ENCODE data around the gene COL23A1.

Gene COL23A1

GRCh38 chr5:178475422-178475821, 114.8 kb downstream of the COL23A1 start:
- peaks cover 0 to 3% (median 0%) of the 10 kb centered on the region in 5 donors for H3K27me3 ChIP-seq (ENCODE audit: control insufficient read depth in 5 of 5, insufficient read depth in 4 of 5, low read length in 5 of 5)
- H3K9me3 ChIP-seq (ENCODE audit: control insufficient read depth in 5 of 5, low read length in 5 of 5) = peaks cover 0 to 5% (median 0%) of the 10 kb centered on the region in 5 donors
- H3K36me3 ChIP-seq (ENCODE audit: control insufficient read depth in 5 of 5, insufficient read depth in 5 of 5, low read length in 5 of 5) = no peaks in the 10 kb centered on the region
- peaks cover 0 to 14% (median 0%) of the 10 kb centered on the region in 5 donors for H3K4me1 ChIP-seq (ENCODE audit: control insufficient read depth in 5 of 5, insufficient read depth in 5 of 5, low read length in 5 of 5)
- H3K9ac ChIP-seq (ENCODE audit: low read length in 5 of 5) = no peak overlapping the region
- no peak overlapping the region for H3K4me3 ChIP-seq (ENCODE audit: low read depth in 1 of 5, low read length in 5 of 5)
- no peak overlapping the region for H3K27ac ChIP-seq (ENCODE audit: low read depth, low read length)

- Histone ChIP-seq H3K9me3 (ENCODE audit: control insufficient read depth in 5 of 5, low read length in 5 of 5) (peaks cover 0 to 5% (median 0%) of the 10 kb centered on the region in 5 donors), H3K4me3 (ENCODE audit: low read depth in 1 of 5, low read length in 5 of 5) (no peak overlapping the region), H3K27me3 (ENCODE audit: control insufficient read depth in 5 of 5, insufficient read depth in 4 of 5, low read length in 5 of 5) (peaks cover 0 to 5% (median 2%) of the 10 kb centered on the region in 5 donors), H3K27ac (ENCODE audit: low read depth, low read length) (no peak overlapping the region), H3K36me3 (ENCODE audit: control insufficient read depth in 5 of 5, insufficient read depth in 5 of 5, low read length in 5 of 5) (no peaks in the 10 kb centered on the region), H3K9ac (ENCODE audit: low read length in 5 of 5) (no peak overlapping the region), H3K4me1 (ENCODE audit: control insufficient read depth in 5 of 5, insufficient read depth in 5 of 5, low read length in 5 of 5) (peaks cover 0 to 14% (median 0%) of the 10 kb centered on the region in 5 donors)
Observed at GRCh38 chr5:178474562-178475184, 115.5 kb downstream of the COL23A1 start.

- peaks cover 0 to 10% (median 2%) of the 10 kb centered on the region in 5 donors for H3K27me3 ChIP-seq (ENCODE audit: control insufficient read depth in 5 of 5, insufficient read depth in 4 of 5, low read length in 5 of 5)
- no peaks in the 10 kb centered on the region for H3K36me3 ChIP-seq (ENCODE audit: control insufficient read depth in 5 of 5, insufficient read depth in 5 of 5, low read length in 5 of 5)
- no peak overlapping the region for H3K27ac ChIP-seq (ENCODE audit: low read depth, low read length)
- peaks cover 0 to 5% (median 0%) of the 10 kb centered on the region in 5 donors for H3K9me3 ChIP-seq (ENCODE audit: control insufficient read depth in 5 of 5, low read length in 5 of 5)
- H3K4me1 ChIP-seq (ENCODE audit: control insufficient read depth in 5 of 5, insufficient read depth in 5 of 5, low read length in 5 of 5) = peaks cover 0 to 14% (median 0%) of the 10 kb centered on the region in 5 donors
- H3K4me3 ChIP-seq (ENCODE audit: low read depth in 1 of 5, low read length in 5 of 5) = no peak overlapping the region
- H3K9ac ChIP-seq (ENCODE audit: low read length in 5 of 5) = no peak overlapping the region
Observed at GRCh38 chr5:178473854-178474253, 116.3 kb downstream of the COL23A1 start.

- H3K4me1 ChIP-seq (ENCODE audit: control insufficient read depth in 5 of 5, insufficient read depth in 5 of 5, low read length in 5 of 5) = peaks cover 7 to 16% (median 14%) of the 10 kb centered on the region in 5 donors
- no peak overlapping the region for H3K4me3 ChIP-seq (ENCODE audit: low read depth in 1 of 5, low read length in 5 of 5)
- no peak overlapping the region for H3K9ac ChIP-seq (ENCODE audit: low read length in 5 of 5)
- H3K9me3 ChIP-seq (ENCODE audit: control insufficient read depth in 5 of 5, low read length in 5 of 5) = peaks cover 0 to 5% (median 0%) of the 10 kb centered on the region in 5 donors
- H3K27me3 ChIP-seq (ENCODE audit: control insufficient read depth in 5 of 5, insufficient read depth in 4 of 5, low read length in 5 of 5) = peaks cover 0 to 10% (median 2%) of the 10 kb centered on the region in 5 donors
- no peak overlapping the region for H3K27ac ChIP-seq (ENCODE audit: low read depth, low read length)
- H3K36me3 ChIP-seq (ENCODE audit: control insufficient read depth in 5 of 5, insufficient read depth in 5 of 5, low read length in 5 of 5) = no peaks in the 10 kb centered on the region
Observed at GRCh38 chr5:178472138-178472537, 118.1 kb downstream of the COL23A1 start.

GRCh38 chr5:178471711-178472110, 118.5 kb downstream of the COL23A1 start:
- no peak overlapping the region for H3K27ac ChIP-seq (ENCODE audit: low read depth, low read length)
- no peak overlapping the region for H3K9ac ChIP-seq (ENCODE audit: low read length in 5 of 5)
- peaks cover 0 to 5% (median 0%) of the 10 kb centered on the region in 5 donors for H3K9me3 ChIP-seq (ENCODE audit: control insufficient read depth in 5 of 5, low read length in 5 of 5)
- no peak overlapping the region for H3K4me3 ChIP-seq (ENCODE audit: low read depth in 1 of 5, low read length in 5 of 5)
- peaks cover 0 to 7% (median 2%) of the 10 kb centered on the region in 5 donors for H3K27me3 ChIP-seq (ENCODE audit: control insufficient read depth in 5 of 5, insufficient read depth in 4 of 5, low read length in 5 of 5)
- peaks cover 7 to 20% (median 16%) of the 10 kb centered on the region in 5 donors for H3K4me1 ChIP-seq (ENCODE audit: control insufficient read depth in 5 of 5, insufficient read depth in 5 of 5, low read length in 5 of 5)
- no peaks in the 10 kb centered on the region for H3K36me3 ChIP-seq (ENCODE audit: control insufficient read depth in 5 of 5, insufficient read depth in 5 of 5, low read length in 5 of 5)

GRCh38 chr5:178470760-178471025, 119.5 kb downstream of the COL23A1 start:
- Histone ChIP-seq H3K27me3 (ENCODE audit: control insufficient read depth in 5 of 5, insufficient read depth in 4 of 5, low read length in 5 of 5) (peaks cover 0 to 7% (median 2%) of the 10 kb centered on the region in 5 donors), H3K4me1 (ENCODE audit: control insufficient read depth in 5 of 5, insufficient read depth in 5 of 5, low read length in 5 of 5) (peaks cover 7 to 21% (median 16%) of the 10 kb centered on the region in 5 donors), H3K9ac (ENCODE audit: low read length in 5 of 5) (no peak overlapping the region), H3K27ac (ENCODE audit: low read depth, low read length) (no peak overlapping the region), H3K9me3 (ENCODE audit: control insufficient read depth in 5 of 5, low read length in 5 of 5) (peaks cover 0 to 4% (median 0%) of the 10 kb centered on the region in 5 donors), H3K36me3 (ENCODE audit: control insufficient read depth in 5 of 5, insufficient read depth in 5 of 5, low read length in 5 of 5) (no peaks in the 10 kb centered on the region), H3K4me3 (ENCODE audit: low read depth in 1 of 5, low read length in 5 of 5) (no peak overlapping the region)

GRCh38 chr5:178469975-178470759, 120.0 kb downstream of the COL23A1 start:
- Histone ChIP-seq H3K9me3 (ENCODE audit: control insufficient read depth in 5 of 5, low read length in 5 of 5) (no peaks in the 10 kb centered on the region), H3K27me3 (ENCODE audit: control insufficient read depth in 5 of 5, insufficient read depth in 4 of 5, low read length in 5 of 5) (peaks cover 0 to 7% (median 2%) of the 10 kb centered on the region in 5 donors), H3K9ac (ENCODE audit: low read length in 5 of 5) (no peak overlapping the region), H3K36me3 (ENCODE audit: control insufficient read depth in 5 of 5, insufficient read depth in 5 of 5, low read length in 5 of 5) (no peaks in the 10 kb centered on the region), H3K4me3 (ENCODE audit: low read depth in 1 of 5, low read length in 5 of 5) (no peak overlapping the region), H3K27ac (ENCODE audit: low read depth, low read length) (no peak overlapping the region), H3K4me1 (ENCODE audit: control insufficient read depth in 5 of 5, insufficient read depth in 5 of 5, low read length in 5 of 5) (peaks cover 7 to 21% (median 16%) of the 10 kb centered on the region in 5 donors)

GRCh38 chr5:178469011-178469974, 120.9 kb downstream of the COL23A1 start:
- H3K27ac ChIP-seq (ENCODE audit: low read depth, low read length) = no peak overlapping the region
- no peak overlapping the region for H3K4me3 ChIP-seq (ENCODE audit: low read depth in 1 of 5, low read length in 5 of 5)
- H3K9ac ChIP-seq (ENCODE audit: low read length in 5 of 5) = no peak overlapping the region
- no peaks in the 10 kb centered on the region for H3K36me3 ChIP-seq (ENCODE audit: control insufficient read depth in 5 of 5, insufficient read depth in 5 of 5, low read length in 5 of 5)
- H3K4me1 ChIP-seq (ENCODE audit: control insufficient read depth in 5 of 5, insufficient read depth in 5 of 5, low read length in 5 of 5) = peaks cover 7 to 21% (median 16%) of the 10 kb centered on the region in 5 donors
- H3K9me3 ChIP-seq (ENCODE audit: control insufficient read depth in 5 of 5, low read length in 5 of 5) = no peaks in the 10 kb centered on the region
- peaks cover 0 to 7% (median 2%) of the 10 kb centered on the region in 5 donors for H3K27me3 ChIP-seq (ENCODE audit: control insufficient read depth in 5 of 5, insufficient read depth in 4 of 5, low read length in 5 of 5)

- H3K27ac ChIP-seq (ENCODE audit: low read depth, low read length) = no peak overlapping the region
Observed at GRCh38 chr5:178468196-178468685, 122.0 kb downstream of the COL23A1 start.

More at GRCh38 chr5:178468196-178468685, 122.0 kb downstream of the COL23A1 start:
- Histone ChIP-seq H3K27me3 (ENCODE audit: control insufficient read depth in 5 of 5, insufficient read depth in 4 of 5, low read length in 5 of 5) (peaks cover 0 to 7% (median 2%) of the 10 kb centered on the region in 5 donors), H3K9ac (ENCODE audit: low read length in 5 of 5) (peak overlapping the region in 1 of 5 donors; percentile 24), H3K9me3 (ENCODE audit: control insufficient read depth in 5 of 5, low read length in 5 of 5) (no peaks in the 10 kb centered on the region), H3K36me3 (ENCODE audit: control insufficient read depth in 5 of 5, insufficient read depth in 5 of 5, low read length in 5 of 5) (no peaks in the 10 kb centered on the region), H3K4me3 (ENCODE audit: low read depth in 1 of 5, low read length in 5 of 5) (peak overlapping the region in 4 of 5 donors; percentile 4 to 47 (median 32)), H3K4me1 (ENCODE audit: control insufficient read depth in 5 of 5, insufficient read depth in 5 of 5, low read length in 5 of 5) (peaks cover 7 to 21% (median 16%) of the 10 kb centered on the region in 5 donors)
